GM12872 (cell line): Measurements from ENCODE around the gene ORM1.
"Not testable (repeated sequence)": the region's sequence is repeated elsewhere in the genome, so short reads cannot be mapped to it uniquely, and the experiment has no call there.

Source experiments
- CTCF ChIP-seq: IDR thresholded peaks from 3 replicates; pipeline ENCODE4 v1.5.1; 2011; ENCODE audit warnings: low read depth, mild to moderate bottlenecking, low read length, moderate library complexity; ENCODE audit not compliant: insufficient read depth

The ORM1 gene

GRCh38 chr9:114322831-114323531, at the start of gene ORM1:
Gene ORM1, plus strand, starts transcription at chr9:114323098. Its CDS starts 36 bp downstream, at chr9:114323134.
- TF ChIP-seq CTCF = not testable (repeated sequence)

GRCh38 chr9:114273461-114273881, 49.4 kb upstream of the ORM1 start:
- no peak for TF ChIP-seq CTCF

- no peak for TF ChIP-seq CTCF
Measured at GRCh38 chr9:114274217-114274616, 48.7 kb upstream of the ORM1 start.

- TF ChIP-seq CTCF = no peak
Measured at GRCh38 chr9:114275246-114276004, 47.5 kb upstream of the ORM1 start.

- TF ChIP-seq CTCF = no peak
Measured at GRCh38 chr9:114276908-114277821, 45.7 kb upstream of the ORM1 start.

GRCh38 chr9:114278356-114278755, 44.5 kb upstream of the ORM1 start:
- no peak for TF ChIP-seq CTCF
